ENCODE measurements around the gene BCR.

BCR gene

DNA sequence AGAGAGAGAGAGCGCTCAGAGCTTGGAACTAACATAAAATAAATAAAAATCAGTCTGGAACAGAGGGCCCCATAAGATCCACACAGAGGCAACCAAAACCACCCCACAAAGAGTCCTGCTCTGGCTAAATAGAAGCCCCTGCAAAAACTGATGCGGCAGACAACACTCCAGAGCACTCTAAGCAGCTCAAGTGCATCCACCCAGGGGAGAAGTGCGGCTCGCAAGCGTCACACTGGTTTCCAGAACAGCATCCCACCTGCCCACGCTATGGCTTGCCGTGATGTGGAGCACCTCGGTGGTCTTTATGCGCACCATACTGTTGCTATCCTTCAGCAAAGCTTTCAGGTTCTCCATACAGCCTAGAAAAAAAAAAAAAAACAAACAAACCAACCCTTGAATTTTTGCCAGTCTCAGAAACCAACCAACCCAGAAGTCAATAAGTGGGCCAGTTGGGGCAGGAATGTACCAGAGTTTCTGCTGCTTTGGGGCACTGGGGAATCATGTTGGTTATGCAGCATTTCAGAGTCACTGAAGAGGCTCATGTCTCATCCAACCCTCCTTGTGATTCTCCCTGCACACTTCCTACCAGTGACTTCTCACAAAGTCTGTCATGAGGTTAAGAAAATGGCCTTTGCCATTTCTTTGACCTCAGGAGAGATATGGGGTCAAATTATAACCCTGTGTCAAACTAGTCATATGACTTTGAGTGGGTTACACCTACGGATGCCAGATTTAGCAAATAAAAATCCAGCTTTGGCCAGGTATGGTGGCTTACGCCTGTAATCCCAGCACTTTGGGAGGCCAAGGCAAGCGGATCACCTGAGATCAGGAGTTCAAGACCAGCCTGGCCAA, 41.5 kb upstream of the BCR start:
- no peaks in the 10 kb centered on the region for H4K20me1 ChIP-seq (ENCODE audit: insufficient read depth)
- H3K27ac ChIP-seq = peak overlapping the region; percentile 95
- peak overlapping the region; percentile 58 for H3K9ac ChIP-seq
- H3K4me3 ChIP-seq (IDR thresholded peaks at IDR 0.05; ENCODE audit: insufficient read depth, low read depth, low read length) = no peak overlapping the region
- H3K27me3 ChIP-seq (ENCODE audit: insufficient read depth, low read depth) = no peaks in the 10 kb centered on the region
- peak overlapping the region; percentile 35; the same call in 1 of the 2 replicates for H2AFZ ChIP-seq (ENCODE audit: low read depth)
- no peaks in the 10 kb centered on the region for H3K79me2 ChIP-seq (ENCODE audit: insufficient read depth, low read depth)
- no peak for TF ChIP-seq CTCF (conservative IDR thresholded peaks at IDR 0.05; ENCODE audit: low read depth, low read length)
- H3K4me1 ChIP-seq (ENCODE audit: low read depth, poor library complexity, severe bottlenecking) = peaks cover 93% of the 10 kb centered on the region
- H3K36me3 ChIP-seq (ENCODE audit: insufficient read depth) = no peaks in the 10 kb centered on the region
- H3K4me2 ChIP-seq = peak overlapping the region; percentile 79

DNA sequence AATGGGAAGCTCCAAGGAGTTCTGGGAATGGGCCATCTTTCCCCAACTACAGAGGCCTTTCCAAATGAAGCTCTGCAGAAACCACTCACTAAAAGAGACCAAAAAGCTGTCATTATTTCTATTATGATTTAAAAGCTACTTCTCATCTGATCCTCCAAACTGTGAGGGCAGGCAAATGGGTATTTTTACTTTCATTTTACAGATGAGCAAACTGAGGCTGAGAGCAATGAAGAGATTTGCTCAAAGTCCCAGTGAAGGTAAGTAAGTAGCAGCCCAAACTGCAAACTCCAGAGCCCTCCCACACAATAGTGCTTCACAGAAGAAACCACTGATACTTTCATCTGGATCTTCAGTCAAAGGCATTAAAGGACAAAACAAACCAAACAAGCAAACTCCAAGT, 39.9 kb upstream of the BCR start:
- Histone ChIP-seq H3K36me3 (ENCODE audit: insufficient read depth) (no peaks in the 10 kb centered on the region), H4K20me1 (ENCODE audit: insufficient read depth) (no peaks in the 10 kb centered on the region), H3K4me2 (peak overlapping the region; percentile 79), H3K27me3 (ENCODE audit: insufficient read depth, low read depth) (no peaks in the 10 kb centered on the region), H2AFZ (ENCODE audit: low read depth) (no peak overlapping the region), H3K9ac (no peak overlapping the region), H3K4me1 (ENCODE audit: low read depth, poor library complexity, severe bottlenecking) (peaks cover 92% of the 10 kb centered on the region), H3K4me3 (IDR thresholded peaks at IDR 0.05; ENCODE audit: insufficient read depth, low read depth, low read length) (no peak overlapping the region), H3K27ac (peak overlapping the region; percentile 95), H3K79me2 (ENCODE audit: insufficient read depth, low read depth) (no peaks in the 10 kb centered on the region)
- no peak for TF ChIP-seq CTCF (conservative IDR thresholded peaks at IDR 0.05; ENCODE audit: low read depth, low read length)

DNA sequence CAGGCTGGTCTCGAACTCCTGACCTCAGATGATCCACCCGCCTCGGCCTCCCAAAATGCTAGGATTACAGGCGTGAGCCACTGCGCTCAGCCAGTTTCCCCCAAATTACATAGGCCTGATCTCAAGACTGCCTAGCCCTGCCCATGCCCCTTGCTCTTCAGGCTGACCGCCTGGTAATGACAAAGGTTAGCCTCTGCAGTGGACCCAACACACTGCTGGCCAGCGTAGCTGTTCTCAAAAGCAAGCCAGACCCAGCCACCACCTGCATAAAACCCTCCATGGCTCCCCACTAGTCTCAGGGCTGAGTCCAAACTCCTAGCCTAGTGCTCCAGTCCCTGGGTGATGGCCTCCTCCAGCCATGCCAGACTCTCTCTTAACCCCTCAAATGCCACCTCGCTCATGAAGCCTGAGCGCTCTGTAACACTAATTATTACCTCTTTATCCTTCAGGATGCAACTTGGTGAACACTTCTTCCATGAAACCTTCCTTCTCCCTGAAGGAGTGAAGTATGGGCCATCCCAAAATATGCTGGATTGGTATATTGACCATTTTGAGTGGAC, 37.7 kb upstream of the BCR start:
- H3K79me2 ChIP-seq (ENCODE audit: insufficient read depth, low read depth) = no peaks in the 10 kb centered on the region
- H3K4me1 ChIP-seq (ENCODE audit: low read depth, poor library complexity, severe bottlenecking) = peaks cover 84% of the 10 kb centered on the region
- no peak overlapping the region for H3K4me3 ChIP-seq (IDR thresholded peaks at IDR 0.05; ENCODE audit: insufficient read depth, low read depth, low read length)
- H2AFZ ChIP-seq (ENCODE audit: low read depth) = no peak overlapping the region
- peak overlapping the region; percentile 28; the same call in 1 of the 2 replicates for H3K9ac ChIP-seq
- H4K20me1 ChIP-seq (ENCODE audit: insufficient read depth) = no peaks in the 10 kb centered on the region
- H3K27ac ChIP-seq = peak overlapping the region; percentile 95
- H3K4me2 ChIP-seq = peak overlapping the region; percentile 70; the same call in 1 of the 2 replicates
- H3K27me3 ChIP-seq (ENCODE audit: insufficient read depth, low read depth) = no peaks in the 10 kb centered on the region
- TF ChIP-seq CTCF (conservative IDR thresholded peaks at IDR 0.05; ENCODE audit: low read depth, low read length) = no peak
- H3K36me3 ChIP-seq (ENCODE audit: insufficient read depth) = no peaks in the 10 kb centered on the region

DNA sequence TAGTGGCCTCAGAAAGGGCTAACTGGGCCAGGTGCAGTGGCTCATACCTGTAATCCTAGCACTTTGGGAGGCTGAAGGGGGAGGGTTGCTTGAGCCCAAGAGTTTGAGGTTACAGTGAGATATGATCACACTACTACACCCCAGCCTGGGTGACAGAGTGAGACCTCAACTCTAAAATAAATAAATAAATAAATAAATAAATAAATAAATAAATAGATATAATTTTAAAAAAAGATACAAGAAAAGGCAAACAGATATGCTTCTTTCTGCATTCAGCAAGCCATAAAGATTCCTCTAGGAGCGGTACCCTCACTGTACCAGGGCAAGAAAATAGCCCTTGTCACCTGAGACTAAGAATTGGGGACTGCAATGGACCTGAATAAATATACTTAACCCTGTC, 37.2 kb upstream of the BCR start:
- H3K4me1 ChIP-seq (ENCODE audit: low read depth, poor library complexity, severe bottlenecking) = peaks cover 82% of the 10 kb centered on the region

More for the DNA sequence above, 37.2 kb upstream of the BCR start:
- no peaks in the 10 kb centered on the region for H3K27me3 ChIP-seq (ENCODE audit: insufficient read depth, low read depth)
- no peak overlapping the region for H3K27ac ChIP-seq
- no peak overlapping the region for H3K4me3 ChIP-seq (IDR thresholded peaks at IDR 0.05; ENCODE audit: insufficient read depth, low read depth, low read length)
- no peak overlapping the region for H2AFZ ChIP-seq (ENCODE audit: low read depth)
- H3K36me3 ChIP-seq (ENCODE audit: insufficient read depth) = no peaks in the 10 kb centered on the region
- H3K4me2 ChIP-seq = no peak overlapping the region
- no peaks in the 10 kb centered on the region for H3K79me2 ChIP-seq (ENCODE audit: insufficient read depth, low read depth)
- no peak for TF ChIP-seq CTCF (conservative IDR thresholded peaks at IDR 0.05; ENCODE audit: low read depth, low read length)
- no peaks in the 10 kb centered on the region for H4K20me1 ChIP-seq (ENCODE audit: insufficient read depth)
- H3K9ac ChIP-seq = no peak overlapping the region
